ENCODE data around the gene STK16. TPM values are rescaled to one million over a fixed set of nuclear protein-coding genes. Genes with fewer than 3 reads are reported as not detected.

Gene STK16
- total RNA-seq, 2 experiments from 2014 or later: 34.4 to 35.4 TPM

DNA sequence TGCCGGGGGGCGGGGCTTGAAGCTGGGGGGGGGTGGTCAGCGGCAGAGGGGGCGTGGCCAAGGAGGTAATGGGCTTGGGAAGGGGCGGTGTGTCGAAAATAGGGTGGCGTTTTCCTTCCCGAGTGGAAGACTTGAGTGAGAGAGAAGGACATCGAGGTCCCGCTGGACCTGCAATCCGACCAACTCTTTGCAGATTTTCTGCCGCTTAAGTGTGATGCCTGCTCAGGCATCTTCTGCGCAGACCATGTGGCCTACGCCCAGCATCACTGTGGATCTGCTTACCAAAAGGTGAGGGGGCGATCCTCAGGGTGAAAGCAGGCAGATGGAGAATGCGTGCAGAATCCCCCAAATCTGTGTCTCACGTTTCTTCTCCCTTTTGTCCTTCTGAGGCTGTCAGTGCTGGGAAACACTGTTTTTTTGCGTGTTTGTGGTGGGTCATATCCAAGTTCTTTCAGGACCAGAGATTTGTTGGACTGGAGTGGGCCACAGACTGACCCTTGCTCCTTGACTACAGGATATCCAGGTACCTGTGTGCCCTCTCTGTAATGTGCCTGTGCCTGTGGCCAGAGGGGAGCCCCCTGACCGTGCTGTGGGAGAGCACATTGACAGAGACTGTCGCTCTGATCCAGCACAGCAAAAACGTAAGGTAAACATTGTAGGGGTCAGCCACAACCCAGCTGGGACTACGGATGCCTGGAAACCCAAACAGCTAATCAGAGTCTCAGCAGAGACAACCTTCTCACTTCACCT lies 38.0 kb upstream of the STK16 start:
- ChIA-PET POLR2A (interaction anchor here (0.6 to 4.1 kb wide), 8 partner anchors 12 to 48 kb away, joined by 3 to 31 read pairs (median 9); partner anchors contain the start of genes ABCB6, CNPPD1, TUBA4A and TUBA4B), CTCF (interaction anchor here (0.7 to 6.7 kb wide), 13 partner anchors 23 to 227 kb away, joined by 3 to 49 read pairs (median 5); partner anchors contain the start of genes ANKZF1, ATG9A, GLB1L and NHEJ1)
- H3K9me3 Mint-ChIP-seq: peaks cover 7% of the 10 kb centered on the region
- H3K4me1 Mint-ChIP-seq (ENCODE audit: low read depth): peaks cover 44% of the 10 kb centered on the region
- no peak for DNase-seq
- H3K36me3 Mint-ChIP-seq (ENCODE audit: low read depth): peaks cover 31% of the 10 kb centered on the region
- H3K27ac Mint-ChIP-seq: peak overlapping the region; percentile 80
- intact Hi-C loops (cut with micrococcal nuclease): loop anchor here (5.0 kb wide), 1 partner anchor 35 kb away; the partner anchor contains the start of gene SLC23A3
- no peaks in the 10 kb centered on the region for H3K27me3 Mint-ChIP-seq
- no peak for ATAC-seq
- TF ChIP-seq, protein P1, sequence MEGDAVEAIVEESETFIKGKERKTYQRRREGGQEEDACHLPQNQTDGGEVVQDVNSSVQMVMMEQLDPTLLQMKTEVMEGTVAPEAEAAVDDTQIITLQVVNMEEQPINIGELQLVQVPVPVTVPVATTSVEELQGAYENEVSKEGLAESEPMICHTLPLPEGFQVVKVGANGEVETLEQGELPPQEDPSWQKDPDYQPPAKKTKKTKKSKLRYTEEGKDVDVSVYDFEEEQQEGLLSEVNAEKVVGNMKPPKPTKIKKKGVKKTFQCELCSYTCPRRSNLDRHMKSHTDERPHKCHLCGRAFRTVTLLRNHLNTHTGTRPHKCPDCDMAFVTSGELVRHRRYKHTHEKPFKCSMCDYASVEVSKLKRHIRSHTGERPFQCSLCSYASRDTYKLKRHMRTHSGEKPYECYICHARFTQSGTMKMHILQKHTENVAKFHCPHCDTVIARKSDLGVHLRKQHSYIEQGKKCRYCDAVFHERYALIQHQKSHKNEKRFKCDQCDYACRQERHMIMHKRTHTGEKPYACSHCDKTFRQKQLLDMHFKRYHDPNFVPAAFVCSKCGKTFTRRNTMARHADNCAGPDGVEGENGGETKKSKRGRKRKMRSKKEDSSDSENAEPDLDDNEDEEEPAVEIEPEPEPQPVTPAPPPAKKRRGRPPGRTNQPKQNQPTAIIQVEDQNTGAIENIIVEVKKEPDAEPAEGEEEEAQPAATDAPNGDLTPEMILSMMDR (IDR thresholded peaks at IDR 0.05): no peak
- peak overlapping the region; percentile 90 for H3K4me3 Mint-ChIP-seq

DNA sequence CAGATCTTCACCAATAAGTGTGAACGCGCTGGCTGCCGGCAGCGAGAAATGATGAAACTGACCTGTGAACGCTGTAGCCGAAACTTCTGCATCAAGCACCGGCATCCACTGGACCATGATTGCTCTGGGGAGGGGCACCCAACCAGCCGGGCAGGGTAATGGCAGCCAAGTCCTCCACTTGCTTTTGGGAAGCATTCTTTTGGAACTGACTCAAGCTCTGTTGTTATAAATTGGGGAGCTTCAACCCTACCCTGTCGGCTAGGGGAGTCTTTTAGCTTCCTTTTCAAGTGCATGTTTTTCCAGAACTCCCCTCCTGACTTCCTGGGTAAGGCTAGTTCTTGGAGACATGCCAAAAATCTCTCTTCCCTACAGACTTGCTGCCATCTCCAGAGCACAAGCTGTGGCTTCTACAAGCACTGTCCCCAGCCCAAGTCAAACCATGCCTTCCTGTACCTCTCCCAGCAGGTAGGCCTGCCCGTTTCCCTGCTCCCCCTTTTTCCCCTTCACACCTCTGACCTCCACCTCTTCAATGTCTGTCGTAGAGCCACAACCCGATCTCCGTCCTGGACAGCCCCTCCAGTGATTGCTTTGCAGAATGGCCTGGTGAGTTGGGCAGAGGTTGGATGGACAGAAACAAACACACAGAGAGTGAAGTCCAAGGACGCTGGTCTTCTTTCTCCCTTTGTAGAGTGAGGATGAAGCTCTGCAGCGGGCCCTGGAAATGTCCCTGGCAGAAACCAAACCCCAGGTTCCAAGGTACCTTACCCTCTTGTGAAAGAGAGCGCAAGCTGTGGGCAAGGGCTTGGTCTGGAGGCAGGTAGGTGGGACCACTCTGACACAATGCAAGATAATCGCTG lies 37.2 kb upstream of the STK16 start:
- intact Hi-C loops (cut with micrococcal nuclease): loop anchor here (5.0 kb wide), 1 partner anchor 36 kb away; the partner anchor contains the start of gene SLC23A3
- no peak for DNase-seq
- peaks cover 7% of the 10 kb centered on the region for H3K9me3 Mint-ChIP-seq
- TF ChIP-seq, protein P1 (IDR thresholded peaks at IDR 0.05): no peak
- ChIA-PET POLR2A (interaction anchor here (1.2 to 4.1 kb wide), 7 partner anchors 11 to 48 kb away, joined by 3 to 31 read pairs (median 5); partner anchors contain the start of genes ABCB6, CNPPD1, NHEJ1 and TUBA4B), CTCF (interaction anchor here (1.0 to 6.7 kb wide), 9 partner anchors 25 to 228 kb away, joined by 3 to 49 read pairs (median 4); partner anchors contain the start of genes CNPPD1, GLB1L, NHEJ1 and SLC23A3)
- peaks cover 36% of the 10 kb centered on the region for H3K36me3 Mint-ChIP-seq (ENCODE audit: low read depth)
- peak overlapping the region; percentile 90 for H3K4me3 Mint-ChIP-seq
- ATAC-seq: no peak
- peaks cover 44% of the 10 kb centered on the region for H3K4me1 Mint-ChIP-seq (ENCODE audit: low read depth)
- peak overlapping the region; percentile 80 for H3K27ac Mint-ChIP-seq
- H3K27me3 Mint-ChIP-seq: no peaks in the 10 kb centered on the region

DNA sequence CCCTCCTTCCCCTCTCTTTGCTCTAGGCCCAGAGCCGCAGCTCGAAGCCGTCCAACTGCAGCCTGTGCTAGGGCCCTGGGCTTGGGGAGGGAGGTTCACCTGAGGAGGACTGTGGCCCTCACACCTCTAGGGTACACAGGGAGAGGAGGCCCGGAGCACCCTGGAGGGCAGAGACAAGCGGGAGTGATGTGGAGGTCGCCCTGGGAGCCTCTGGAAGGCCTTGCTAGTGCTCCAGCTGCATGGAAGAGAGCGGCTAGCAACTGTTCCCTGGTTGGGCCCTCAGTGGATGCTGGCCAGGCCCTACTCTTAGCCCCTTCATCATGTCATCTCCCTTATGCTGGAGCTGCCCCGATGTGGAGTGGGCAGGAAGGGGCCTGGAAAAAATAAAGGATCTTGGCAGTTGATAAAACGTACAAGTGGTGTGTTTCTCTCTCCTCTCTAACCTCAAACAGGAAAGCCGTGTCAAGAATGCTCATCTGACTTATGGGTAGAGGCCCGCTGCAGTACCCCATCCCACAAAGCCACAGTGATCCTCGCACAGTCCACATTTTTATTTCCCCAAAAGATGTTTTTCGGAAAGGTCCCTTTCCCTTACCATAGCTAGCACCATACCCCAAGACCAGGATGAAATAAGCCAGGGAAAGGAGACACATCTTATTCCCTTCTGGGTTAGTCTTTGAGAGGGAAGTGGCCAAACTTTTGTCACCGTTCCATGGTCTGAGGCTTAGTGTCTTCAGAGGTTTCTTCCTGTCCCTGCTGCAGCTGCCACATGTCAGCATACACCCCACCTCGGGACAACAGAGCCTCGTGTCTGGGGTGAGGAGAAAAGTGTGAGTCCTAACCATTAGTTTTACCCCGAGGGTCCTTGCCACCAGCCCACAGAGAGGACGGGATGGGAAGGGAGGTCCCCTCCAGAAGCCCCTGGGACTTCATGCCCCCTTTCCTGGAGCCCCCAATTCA lies 35.8 kb upstream of the STK16 start:
- Mint-ChIP-seq H3K4me3 (no peak overlapping the region), H3K9me3 (peaks cover 2% of the 10 kb centered on the region), H3K27me3 (no peaks in the 10 kb centered on the region), H3K4me1 (ENCODE audit: low read depth) (peaks cover 44% of the 10 kb centered on the region), H3K36me3 (ENCODE audit: low read depth) (peaks cover 44% of the 10 kb centered on the region), H3K27ac (peak overlapping the region; percentile 70)
- ChIA-PET CTCF (interaction anchor here (1.4 to 6.7 kb wide), 7 partner anchors 29 to 151 kb away, joined by 3 to 49 read pairs (median 5); partner anchors contain the start of genes CNPPD1, GLB1L, NHEJ1 and SLC23A3), POLR2A (interaction anchor here (0.8 to 4.1 kb wide), 9 partner anchors 8 to 50 kb away, joined by 3 to 31 read pairs (median 4); partner anchors contain the start of genes ABCB6, NHEJ1 and TUBA4B)
- intact Hi-C loops (cut with micrococcal nuclease): loop anchor here (5.0 kb wide), 2 partner anchors 37 to 47 kb away; partner anchors contain the start of genes NHEJ1 and SLC23A3
- TF ChIP-seq, protein P1 (IDR thresholded peaks at IDR 0.05): no peak
- ATAC-seq: no peak
- no peak for DNase-seq

DNA sequence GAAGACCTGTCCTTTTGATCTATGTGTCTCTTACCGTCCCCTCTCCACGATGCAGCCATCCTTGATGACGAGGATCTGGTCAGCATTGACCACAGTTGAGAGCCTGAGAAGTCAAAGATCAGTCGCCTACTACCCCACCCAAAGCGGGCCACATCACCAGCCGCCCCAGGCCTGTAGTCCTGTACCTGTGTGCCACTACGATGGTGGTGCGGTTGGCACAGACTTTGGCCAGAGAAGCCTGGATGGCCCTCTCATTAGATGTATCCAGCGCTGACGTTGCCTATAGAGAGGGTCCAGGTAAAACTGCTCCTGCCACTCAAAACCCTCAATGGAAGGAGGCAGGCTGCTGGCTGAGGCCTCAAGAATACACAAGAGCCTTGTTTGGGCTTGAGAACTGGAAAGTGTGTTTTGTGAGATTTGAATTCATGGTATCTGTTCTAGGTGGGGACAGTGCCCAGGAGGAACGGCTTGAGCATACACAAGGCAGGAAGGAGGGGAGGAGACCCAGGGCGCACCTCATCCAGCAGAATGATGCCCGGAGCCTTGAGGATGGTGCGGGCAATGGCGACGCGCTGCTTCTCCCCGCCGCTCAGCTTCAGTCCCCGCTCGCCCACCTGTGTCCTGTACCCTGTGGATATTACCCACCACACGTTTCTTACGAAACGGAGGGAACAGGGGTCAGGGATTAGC lies 34.9 kb upstream of the STK16 start:
- POLR2A ChIA-PET: interaction anchor here (1.3 to 2.0 kb wide), 4 partner anchors 9 to 50 kb away, joined by 4 to 9 read pairs (median 6); partner anchors contain the start of gene NHEJ1
- Mint-ChIP-seq H3K4me3 (no peak overlapping the region), H3K27ac (peak overlapping the region; percentile 70), H3K36me3 (ENCODE audit: low read depth) (peaks cover 44% of the 10 kb centered on the region), H3K4me1 (ENCODE audit: low read depth) (peaks cover 44% of the 10 kb centered on the region), H3K9me3 (no peaks in the 10 kb centered on the region), H3K27me3 (no peaks in the 10 kb centered on the region)
- intact Hi-C loops (cut with micrococcal nuclease): loop anchor here (5.0 kb wide), 1 partner anchor 48 kb away; the partner anchor contains the start of gene NHEJ1
- DNase-seq (no peak), ATAC-seq (no peak)
- CTCF ChIA-PET: interaction anchor here (0.9 to 6.7 kb wide), 4 partner anchors 13 to 85 kb away, joined by 3 to 49 read pairs (median 13); partner anchors contain the start of genes NHEJ1 and SLC23A3
- TF ChIP-seq, protein P1 (IDR thresholded peaks at IDR 0.05): no peak
